NCI-H748 treated with DMSO at 0.1 percent for 48 hours (cell line): ENCODE results near the gene HDGF.

Source experiments
- DNase-seq: peaks from one replicate; lab custom pipeline; 2025; lab: John Stamatoyannopoulos, UW

The HDGF gene

DNA sequence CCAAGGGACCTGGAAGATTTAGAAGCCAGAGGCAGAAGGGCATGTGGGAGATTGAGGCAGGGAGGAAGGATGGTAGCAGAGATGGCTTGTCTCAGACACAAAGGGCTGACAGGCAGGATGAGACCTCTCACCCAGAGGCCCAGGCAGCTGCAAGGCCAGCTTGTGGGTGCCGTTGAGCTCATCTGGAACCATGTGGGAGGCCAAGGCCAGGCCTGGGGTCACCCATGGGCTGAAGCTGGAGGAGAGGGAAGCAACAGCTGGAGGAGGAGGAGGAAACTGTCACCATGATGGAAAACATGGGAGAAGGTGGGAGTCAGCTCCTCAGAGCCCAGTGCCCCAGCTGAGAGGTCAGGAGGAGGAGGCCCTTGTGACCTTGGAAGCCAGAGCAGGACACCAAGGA lies 52.5 kb downstream of the HDGF start:
- no peak for DNase-seq

DNA sequence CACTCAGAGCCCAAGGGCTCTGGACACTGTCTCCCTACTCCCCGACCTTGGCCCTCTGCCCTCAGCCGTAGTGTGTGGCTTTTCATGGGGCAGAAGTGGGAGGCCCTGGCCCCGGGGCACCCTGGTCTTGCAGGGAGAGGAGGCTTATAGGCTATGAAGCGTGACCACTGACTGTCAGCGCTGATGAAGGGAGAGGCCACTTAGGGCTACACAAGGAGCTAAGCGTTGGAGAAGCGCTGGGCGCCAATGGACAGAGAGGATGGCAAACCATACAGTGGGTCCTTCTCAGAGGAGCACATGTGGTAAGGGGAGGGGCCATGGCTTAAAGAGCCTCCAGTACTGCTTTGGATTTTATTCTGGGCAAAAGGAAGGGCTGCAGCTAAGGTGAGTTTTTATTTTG lies 54.0 kb downstream of the HDGF start:
- no peak for DNase-seq

DNA sequence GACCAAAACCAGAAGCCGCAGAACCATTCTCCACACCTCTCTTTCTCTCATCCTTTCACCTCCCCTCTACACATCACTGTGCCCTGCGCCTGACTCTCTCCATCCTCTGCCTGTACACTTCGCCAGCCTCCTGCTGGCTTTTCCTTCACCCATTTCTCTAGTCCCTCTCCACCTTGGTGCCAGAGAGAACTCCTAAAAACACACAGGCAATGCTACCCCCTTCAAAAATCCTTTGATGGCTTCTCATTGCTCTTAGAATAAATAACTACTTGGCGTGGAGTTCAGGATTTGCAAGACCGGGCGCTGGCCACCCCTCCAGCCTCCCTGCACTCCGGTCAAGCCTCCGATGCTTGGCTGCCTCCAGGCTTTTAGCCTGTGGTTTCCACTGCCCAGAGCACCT lies 54.7 kb downstream of the HDGF start:
- DNase-seq = no peak

DNA sequence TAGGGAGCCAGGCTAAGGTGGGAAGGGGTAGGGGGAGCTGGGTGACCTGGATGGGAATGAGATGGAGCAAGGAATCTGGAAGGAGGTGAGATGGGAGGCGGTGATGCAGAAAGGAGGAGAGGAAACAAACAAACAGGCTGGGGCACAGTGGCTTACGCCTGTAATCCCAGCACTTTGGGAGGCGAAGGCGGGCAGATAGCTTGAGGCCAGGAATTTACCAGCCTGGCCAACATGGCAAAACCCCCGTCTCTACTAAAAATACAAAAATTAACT lies 56.8 kb downstream of the HDGF start:
- DNase-seq = no peak

DNA sequence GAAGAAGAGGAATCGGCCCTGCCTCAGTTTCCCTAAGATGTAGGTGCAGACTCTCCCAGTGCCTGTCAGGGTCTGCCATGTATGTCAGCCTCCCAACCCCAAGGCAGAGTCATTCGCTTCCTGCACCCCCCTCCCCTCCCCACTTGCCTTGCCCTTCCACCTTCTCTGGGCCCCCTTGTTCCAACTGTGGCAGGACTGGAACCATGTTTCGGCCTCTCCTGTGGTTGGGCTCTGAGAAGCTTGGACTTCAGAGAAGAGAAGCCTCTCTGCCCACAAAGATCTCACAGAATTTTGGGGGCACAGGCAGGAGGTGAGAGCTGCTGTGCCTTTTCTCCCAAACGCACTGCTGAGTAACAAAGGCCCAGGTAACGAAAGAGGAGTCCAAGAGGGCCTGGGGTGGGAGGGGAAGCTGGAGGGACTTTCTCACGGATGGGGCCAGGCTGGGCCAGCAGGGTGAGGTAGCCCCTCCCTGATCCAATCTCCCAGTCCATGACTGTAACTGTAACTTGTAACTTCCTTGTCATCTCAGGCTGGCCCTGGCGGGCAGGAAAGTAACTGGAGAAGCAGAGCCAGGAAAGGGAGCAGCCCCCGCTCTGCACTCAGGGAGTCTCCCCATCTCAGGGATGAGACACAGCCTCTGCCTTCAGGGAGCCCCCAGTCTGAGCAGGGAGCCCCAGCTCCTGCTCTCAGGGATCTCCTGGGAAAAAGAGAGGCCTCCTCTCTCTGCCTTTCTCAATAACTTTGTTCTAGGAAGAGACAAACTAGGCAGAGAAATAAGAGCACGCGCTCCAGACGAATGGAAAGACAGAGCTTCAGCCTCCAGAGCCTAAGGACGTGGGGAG lies 57.4 kb downstream of the HDGF start:
- no peak for DNase-seq

GRCh38 chr1:156692925-156693847 lies 58.3 kb downstream of the HDGF start:
- peak; percentile 10 for DNase-seq

DNA sequence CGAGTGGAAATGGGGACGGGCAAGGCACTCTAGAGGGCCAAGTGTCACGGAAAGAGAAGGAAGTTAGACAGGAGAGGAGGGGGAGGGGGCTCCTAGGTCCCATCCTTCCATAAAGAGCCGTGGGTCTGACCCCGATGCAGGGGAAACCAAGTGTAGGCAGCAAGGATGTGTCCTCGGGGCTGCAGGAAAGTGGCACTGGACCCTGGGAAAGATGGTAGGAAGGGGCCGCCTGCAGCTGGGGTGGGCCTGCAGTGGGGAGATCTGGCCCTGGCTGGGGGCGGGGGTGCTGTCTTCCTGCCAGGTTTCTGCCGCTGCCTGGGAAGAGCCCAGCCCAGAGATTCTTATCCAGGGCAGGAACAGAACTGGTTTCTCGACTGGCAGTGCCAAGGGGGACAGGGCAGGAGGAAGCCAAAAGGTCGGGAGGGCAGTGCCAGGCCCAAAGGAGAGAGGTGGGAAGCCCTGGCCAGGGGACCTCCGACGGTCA lies 59.0 kb downstream of the HDGF start:
- DNase-seq = no peak
